HepG2 (cell line): ENCODE results near the gene SEMA3G. TPM values are rescaled to one million over a fixed set of nuclear protein-coding genes. Genes with fewer than 3 reads are reported as not detected.

Source experiments
- BORCS8-MEF2B ChIP-seq: sonication (generic); formaldehyde crosslinking; IDR thresholded peaks from 2 replicates; pipeline ENCODE4 v1.8.0; 2022; ENCODE audit warnings: mild to moderate bottlenecking, missing genetic modification reagents
- DMTF1 ChIP-seq: sonication (generic); formaldehyde crosslinking; IDR thresholded peaks from 2 replicates; pipeline ENCODE4 v1.4.0; 2020; ENCODE audit warnings: mild to moderate bottlenecking, missing genetic modification reagents
- HIVEP1 ChIP-seq: sonication (generic); formaldehyde crosslinking; IDR thresholded peaks from 2 replicates; pipeline ENCODE4 v1.4.0; 2020; ENCODE audit warnings: mild to moderate bottlenecking, missing genetic modification reagents
- HOXA5 ChIP-seq: sonication (generic); formaldehyde crosslinking; IDR thresholded peaks from 2 replicates; pipeline ENCODE4 v1.4.0; 2020; ENCODE audit warnings: missing genetic modification reagents
- KLF15 ChIP-seq: sonication (generic); formaldehyde crosslinking; IDR thresholded peaks from 2 replicates; pipeline ENCODE4 v1.8.1; 2023; ENCODE audit warnings: borderline replicate concordance, mild to moderate bottlenecking, inconsistent platforms, missing genetic modification reagents, mixed read lengths
- NR2F6 ChIP-seq, 2 experiments: IDR thresholded peaks; 2 replicates each; pipeline ENCODE4 v1.6.1; 2016; ENCODE audit warnings: antibody characterized with exemption in 1 of 2, mild to moderate bottlenecking in 1 of 2
- ONECUT2 ChIP-seq: sonication (generic); formaldehyde crosslinking; IDR thresholded peaks from 2 replicates; pipeline ENCODE4 v1.4.0; 2020; ENCODE audit warnings: missing genetic modification reagents
- SOX5 ChIP-seq: IDR thresholded peaks from 2 replicates; pipeline ENCODE4 v1.6.1; 2016; ENCODE audit warnings: borderline replicate concordance
- STAT6 ChIP-seq: sonication (generic); formaldehyde crosslinking; IDR thresholded peaks from 2 replicates; pipeline ENCODE4 v1.4.0; 2020; ENCODE audit warnings: missing genetic modification reagents, mild to moderate bottlenecking, borderline replicate concordance
- ZBTB25 ChIP-seq: IDR thresholded peaks from 2 replicates; pipeline ENCODE4 v1.6.1; 2018; ENCODE audit warnings: missing genetic modification reagents
- ZHX2 ChIP-seq, 2 experiments: sonication (generic) in 1 of 2; formaldehyde crosslinking in 1 of 2; IDR thresholded peaks; 2 replicates each; pipeline versions ENCODE4 v1.6.1 to v1.9.0; 2014 to 2022; ENCODE audit warnings: antibody characterized with exemption in 1 of 2, borderline replicate concordance in 1 of 2, inconsistent platforms in 1 of 2, low read depth in 1 of 2, missing genetic modification reagents in 1 of 2
- ZMYM2 ChIP-seq: sonication (generic); formaldehyde crosslinking; IDR thresholded peaks from 2 replicates; pipeline ENCODE4 v1.8.0; 2022; ENCODE audit warnings: mild to moderate bottlenecking, missing genetic modification reagents
- ZNF350 ChIP-seq: sonication (generic); formaldehyde crosslinking; IDR thresholded peaks from 2 replicates; pipeline ENCODE4 v1.4.0; 2020; ENCODE audit warnings: mild to moderate bottlenecking, low read depth, missing genetic modification reagents, borderline replicate concordance
- ZNF878 ChIP-seq: sonication (generic); formaldehyde crosslinking; IDR thresholded peaks from 2 replicates; pipeline ENCODE4 v1.8.1; 2023; ENCODE audit warnings: mild to moderate bottlenecking, missing genetic modification reagents, moderate library complexity
- polyA plus RNA-seq, 8 experiments: library from polyadenylated mRNA; depleted of rRNA in 3 of 8; stranded (reverse) in 7 of 8; unstranded in 1 of 8; fragments of >200 nt; fragmentation: Illumina TruSeq in 4 of 8; extraction: Trizol in 4 of 8; gene quantifications; 2 replicates each; pipeline versions ENCODE4 v1.2.1 to v1.2.3, GENCODE V29; 2011 to 2016; ENCODE audit warnings: low read depth in 4 of 8, missing spikeins in 1 of 8, mixed read lengths in 1 of 8; ENCODE audit not compliant: insufficient read depth in 1 of 8
- total RNA-seq, 5 experiments: library from RNA; depleted of rRNA; stranded (reverse); fragments of >200 nt; fragmentation: Illumina TruSeq; extraction: Trizol; gene quantifications; 2 replicates each; pipeline ENCODE4 v1.2.3, GENCODE V29; 2016; ENCODE audit warnings: low read depth in 1 of 5

The SEMA3G gene
- total and polyA plus RNA-seq, 2 of the 13 experiments (the other 11 are each of a cell fraction or from before 2014, with no cell fraction given), result 6.1 to 8.3 TPM

GRCh38 chr3:52455283-52456168 is 10.6 kb upstream of the SEMA3G start, which contains the start of gene NISCH (continued):
- TF ChIP-seq NR2F6 (IDR thresholded peaks at IDR 0.05), result no peak
- peak; percentile 64; the same call in 1 of the 2 replicates for TF ChIP-seq NR2F6 (CRISPR knock-in tag; IDR thresholded peaks at IDR 0.05)
- no peak for TF ChIP-seq ZMYM2 (CRISPR knock-in tag)
- no peak for TF ChIP-seq ZNF878
- peak; percentile 84 for TF ChIP-seq ZHX2 (IDR thresholded peaks at IDR 0.05; ENCODE audit: low read depth)
- no peak for TF ChIP-seq ZHX2 (CRISPR knock-in tag; IDR thresholded peaks at IDR 0.05; ENCODE audit: borderline replicate concordance)
- TF ChIP-seq ONECUT2 (CRISPR knock-in tag), result no peak
- TF ChIP-seq HIVEP1, result no peak; the same call in 1 of the 2 replicates
- TF ChIP-seq BORCS8-MEF2B (CRISPR knock-in tag), result peak; percentile 21; the same call in 1 of the 2 replicates
- peak; percentile 62; the same call in 1 of the 2 replicates for TF ChIP-seq SOX5 (CRISPR knock-in tag)
- TF ChIP-seq ZBTB25 (CRISPR knock-in tag), result peak; percentile 50; the same call in 1 of the 2 replicates
- no peak for TF ChIP-seq STAT6 (CRISPR knock-in tag)
- TF ChIP-seq ZNF350 (CRISPR knock-in tag), result no peak; the same call in 1 of the 2 replicates
- no peak for TF ChIP-seq DMTF1 (CRISPR knock-in tag)
- no peak for TF ChIP-seq HOXA5 (CRISPR knock-in tag)
- no peak for TF ChIP-seq KLF15 (CRISPR knock-in tag)
